HG02763 (cell line): Measurements from ENCODE around the gene BSN.

Experiments
- ATAC-seq: cut with Tn5 transposase; IDR thresholded peaks from one replicate; pipeline ENCODE4 v1.9.1; 2021; ENCODE audit warnings: mild to moderate bottlenecking, moderate library complexity; ENCODE audit not compliant: unreplicated experiment

BSN gene

DNA sequence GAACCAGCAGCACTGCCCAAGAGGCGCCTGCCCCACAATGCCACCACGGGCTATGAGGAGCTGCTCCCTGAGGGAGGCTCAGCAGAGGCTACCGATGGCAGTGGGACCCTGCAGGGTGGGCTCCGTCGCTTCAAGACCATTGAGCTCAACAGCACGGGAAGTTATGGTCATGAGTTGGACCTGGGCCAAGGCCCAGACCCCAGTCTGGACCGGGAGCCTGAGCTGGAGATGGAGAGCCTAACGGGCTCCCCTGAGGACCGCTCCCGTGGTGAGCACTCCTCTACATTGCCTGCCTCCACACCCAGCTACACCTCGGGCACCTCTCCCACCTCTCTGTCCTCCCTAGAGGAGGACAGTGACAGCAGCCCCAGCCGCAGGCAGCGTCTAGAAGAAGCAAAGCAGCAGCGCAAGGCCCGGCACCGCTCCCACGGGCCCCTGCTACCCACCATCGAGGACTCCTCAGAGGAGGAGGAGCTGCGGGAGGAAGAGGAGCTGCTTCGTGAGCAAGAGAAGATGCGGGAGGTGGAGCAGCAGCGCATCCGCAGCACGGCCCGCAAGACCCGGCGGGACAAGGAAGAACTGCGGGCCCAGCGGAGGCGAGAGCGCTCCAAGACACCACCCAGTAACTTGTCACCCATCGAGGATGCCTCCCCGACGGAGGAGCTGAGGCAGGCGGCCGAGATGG, 98.1 kb downstream of the BSN start:
- no peak for ATAC-seq

DNA sequence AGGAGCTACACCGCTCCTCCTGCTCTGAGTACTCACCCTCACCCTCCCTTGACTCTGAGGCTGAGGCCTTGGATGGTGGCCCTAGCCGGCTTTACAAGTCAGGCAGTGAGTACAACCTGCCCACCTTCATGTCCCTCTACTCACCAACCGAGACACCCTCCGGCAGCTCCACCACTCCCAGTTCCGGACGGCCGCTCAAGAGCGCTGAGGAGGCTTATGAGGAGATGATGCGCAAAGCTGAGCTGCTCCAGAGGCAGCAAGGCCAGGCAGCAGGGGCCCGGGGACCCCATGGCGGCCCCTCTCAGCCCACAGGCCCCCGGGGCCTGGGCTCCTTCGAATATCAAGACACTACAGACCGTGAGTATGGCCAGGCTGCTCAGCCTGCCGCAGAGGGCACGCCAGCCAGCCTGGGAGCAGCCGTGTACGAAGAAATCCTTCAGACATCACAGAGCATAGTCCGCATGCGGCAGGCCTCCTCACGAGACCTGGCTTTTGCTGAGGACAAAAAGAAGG, 98.7 kb downstream of the BSN start:
- ATAC-seq, result no peak

DNA sequence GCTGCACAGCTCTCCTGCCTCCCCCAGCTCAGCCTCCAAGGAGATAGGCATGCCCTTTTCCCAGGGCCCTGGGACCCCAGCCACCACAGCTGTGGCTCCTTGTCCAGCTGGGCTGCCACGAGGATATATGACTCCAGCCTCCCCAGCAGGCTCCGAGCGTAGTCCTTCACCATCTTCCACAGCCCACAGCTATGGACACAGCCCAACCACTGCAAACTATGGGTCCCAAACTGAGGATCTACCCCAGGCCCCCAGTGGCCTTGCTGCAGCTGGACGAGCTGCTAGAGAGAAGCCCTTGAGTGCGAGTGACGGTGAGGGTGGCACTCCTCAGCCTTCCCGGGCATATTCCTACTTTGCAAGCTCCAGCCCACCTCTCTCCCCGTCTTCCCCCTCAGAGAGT, 99.3 kb downstream of the BSN start:
- ATAC-seq, result no peak

DNA sequence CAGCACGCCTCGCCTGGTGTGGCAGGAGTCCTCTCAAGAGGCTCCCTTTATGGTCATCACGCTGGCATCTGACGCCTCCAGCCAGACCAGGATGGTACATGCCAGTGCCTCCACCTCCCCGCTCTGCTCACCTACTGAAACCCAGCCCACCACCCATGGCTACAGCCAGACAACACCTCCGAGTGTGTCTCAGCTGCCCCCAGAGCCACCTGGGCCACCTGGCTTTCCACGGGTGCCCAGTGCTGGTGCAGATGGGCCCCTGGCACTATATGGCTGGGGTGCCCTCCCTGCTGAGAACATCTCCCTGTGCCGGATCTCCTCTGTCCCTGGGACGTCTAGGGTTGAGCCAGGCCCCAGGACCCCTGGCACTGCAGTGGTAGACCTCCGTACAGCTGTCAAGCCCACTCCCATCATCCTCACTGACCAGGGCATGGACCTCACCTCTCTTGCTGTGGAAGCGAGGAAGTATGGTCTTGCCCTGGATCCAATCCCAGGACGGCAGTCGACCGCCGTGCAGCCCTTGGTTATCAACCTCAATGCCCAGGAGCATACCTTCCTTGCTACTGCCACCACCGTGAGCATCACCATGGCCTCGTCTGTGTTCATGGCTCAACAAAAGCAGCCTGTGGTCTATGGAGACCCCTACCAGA, 100.0 kb downstream of the BSN start:
- ATAC-seq, result no peak

DNA sequence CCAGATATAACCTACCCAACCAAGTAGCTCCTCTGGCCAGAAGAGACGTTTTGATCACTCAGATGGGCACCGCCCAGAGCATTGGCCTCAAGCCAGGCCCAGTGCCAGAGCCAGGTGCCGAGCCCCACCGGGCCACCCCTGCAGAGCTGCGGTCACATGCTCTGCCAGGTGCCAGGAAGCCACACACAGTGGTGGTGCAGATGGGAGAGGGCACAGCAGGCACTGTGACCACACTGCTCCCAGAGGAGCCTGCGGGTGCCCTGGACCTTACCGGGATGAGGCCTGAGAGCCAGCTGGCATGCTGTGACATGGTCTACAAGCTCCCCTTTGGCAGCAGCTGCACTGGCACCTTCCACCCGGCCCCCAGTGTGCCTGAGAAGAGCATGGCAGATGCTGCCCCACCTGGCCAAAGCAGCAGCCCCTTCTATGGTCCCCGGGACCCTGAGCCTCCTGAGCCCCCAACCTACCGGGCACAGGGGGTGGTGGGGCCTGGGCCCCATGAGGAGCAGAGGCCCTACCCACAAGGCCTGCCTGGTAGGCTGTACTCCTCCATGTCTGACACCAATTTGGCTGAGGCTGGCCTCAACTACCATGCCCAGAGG, 100.8 kb downstream of the BSN start:
- no peak for ATAC-seq

DNA sequence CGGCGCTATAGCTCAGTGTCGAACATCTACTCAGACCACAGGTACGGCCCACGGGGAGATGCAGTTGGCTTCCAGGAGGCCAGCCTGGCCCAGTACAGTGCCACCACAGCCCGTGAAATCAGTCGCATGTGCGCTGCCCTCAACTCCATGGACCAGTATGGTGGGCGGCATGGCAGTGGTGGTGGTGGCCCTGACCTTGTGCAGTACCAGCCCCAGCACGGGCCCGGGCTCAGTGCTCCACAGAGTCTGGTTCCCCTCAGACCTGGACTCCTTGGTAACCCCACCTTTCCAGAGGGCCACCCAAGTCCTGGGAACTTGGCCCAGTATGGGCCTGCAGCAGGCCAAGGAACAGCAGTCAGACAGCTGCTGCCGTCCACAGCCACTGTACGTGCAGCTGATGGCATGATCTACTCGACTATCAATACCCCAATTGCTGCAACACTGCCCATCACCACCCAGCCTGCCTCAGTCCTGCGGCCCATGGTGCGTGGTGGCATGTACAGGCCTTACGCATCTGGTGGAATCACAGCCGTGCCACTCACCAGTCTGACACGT, 101.5 kb downstream of the BSN start:
- no peak for ATAC-seq

DNA sequence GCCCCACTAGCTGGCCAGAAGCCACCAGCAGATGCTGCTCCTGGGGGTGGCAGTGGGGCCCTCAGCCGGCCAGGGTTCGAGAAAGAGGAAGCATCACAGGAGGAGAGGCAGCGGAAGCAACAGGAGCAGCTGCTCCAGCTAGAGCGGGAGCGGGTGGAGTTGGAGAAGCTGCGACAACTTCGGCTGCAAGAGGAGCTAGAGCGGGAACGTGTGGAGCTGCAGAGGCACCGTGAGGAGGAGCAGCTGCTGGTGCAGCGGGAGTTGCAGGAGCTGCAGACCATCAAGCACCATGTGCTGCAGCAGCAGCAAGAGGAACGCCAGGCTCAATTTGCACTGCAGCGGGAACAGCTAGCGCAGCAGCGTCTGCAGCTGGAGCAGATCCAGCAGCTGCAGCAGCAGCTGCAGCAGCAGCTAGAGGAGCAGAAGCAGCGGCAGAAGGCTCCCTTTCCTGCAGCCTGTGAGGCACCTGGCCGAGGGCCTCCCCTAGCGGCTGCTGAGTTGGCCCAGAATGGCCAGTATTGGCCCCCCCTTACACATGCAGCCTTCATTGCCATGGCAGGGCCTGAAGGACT, 102.3 kb downstream of the BSN start:
- ATAC-seq, result no peak

DNA sequence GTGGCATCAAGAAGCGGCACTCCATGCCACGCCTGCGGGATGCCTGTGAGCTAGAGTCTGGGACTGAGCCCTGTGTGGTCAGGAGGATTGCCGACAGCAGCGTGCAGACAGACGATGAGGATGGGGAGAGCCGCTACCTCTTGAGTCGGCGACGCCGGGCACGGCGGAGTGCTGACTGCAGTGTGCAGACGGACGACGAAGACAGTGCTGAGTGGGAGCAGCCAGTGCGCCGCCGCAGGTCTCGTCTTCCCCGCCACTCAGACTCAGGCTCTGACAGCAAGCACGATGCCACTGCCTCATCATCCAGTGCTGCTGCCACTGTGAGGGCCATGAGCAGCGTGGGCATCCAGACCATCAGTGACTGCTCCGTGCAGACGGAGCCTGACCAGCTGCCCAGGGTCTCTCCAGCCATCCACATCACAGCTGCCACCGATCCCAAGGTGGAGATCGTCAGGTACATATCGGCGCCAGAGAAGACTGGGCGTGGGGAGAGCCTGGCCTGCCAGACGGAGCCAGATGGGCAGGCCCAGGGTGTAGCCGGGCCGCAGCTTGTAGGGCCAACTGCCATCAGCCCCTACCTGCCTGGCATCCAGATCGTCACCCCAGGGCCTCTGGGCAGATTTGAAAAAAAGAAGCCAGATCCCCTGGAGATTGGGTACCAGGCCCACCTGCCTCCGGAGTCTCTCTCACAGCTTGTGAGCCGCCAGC, 103.1 kb downstream of the BSN start:
- ATAC-seq, result no peak

DNA sequence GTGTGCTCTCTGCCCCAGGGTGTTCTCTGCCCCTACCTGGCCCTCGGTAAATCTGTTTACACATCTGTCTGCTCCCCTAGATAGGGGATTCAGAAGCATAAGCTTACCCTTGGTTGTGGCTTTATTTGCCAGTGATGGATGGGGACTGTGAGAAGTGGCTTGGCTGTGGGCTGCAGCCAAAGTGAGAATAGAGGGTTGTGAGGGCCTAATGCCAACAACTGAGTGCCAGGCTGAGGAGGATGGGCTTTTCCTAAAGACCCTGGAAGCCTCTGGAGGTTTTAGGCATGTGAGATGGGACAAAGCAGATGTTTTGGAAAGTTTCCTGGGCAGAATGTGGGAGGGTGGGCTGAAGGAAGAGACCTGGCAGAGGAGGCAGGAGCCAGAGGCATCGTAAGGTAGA, 104.4 kb downstream of the BSN start:
- ATAC-seq, result no peak

DNA sequence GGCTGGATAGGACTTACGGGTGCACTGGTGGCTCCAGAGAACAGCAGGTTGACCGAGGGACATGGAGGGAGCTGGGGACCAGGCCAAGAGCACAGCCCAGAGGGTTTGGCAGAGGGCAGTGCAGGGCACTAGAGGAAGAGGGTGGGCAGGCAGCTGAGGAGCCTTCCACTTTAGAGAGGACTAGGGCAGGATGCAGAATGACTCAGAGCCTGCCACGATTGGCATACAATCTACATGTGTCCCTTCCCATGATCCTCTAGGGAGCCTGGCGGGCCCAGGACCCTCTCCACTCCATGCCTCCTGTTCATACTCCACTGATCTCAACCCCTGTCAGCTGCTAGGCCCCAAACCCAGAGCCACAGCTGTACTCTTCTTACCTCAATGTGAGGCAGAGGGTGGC, 105.5 kb downstream of the BSN start:
- ATAC-seq, result no peak

DNA sequence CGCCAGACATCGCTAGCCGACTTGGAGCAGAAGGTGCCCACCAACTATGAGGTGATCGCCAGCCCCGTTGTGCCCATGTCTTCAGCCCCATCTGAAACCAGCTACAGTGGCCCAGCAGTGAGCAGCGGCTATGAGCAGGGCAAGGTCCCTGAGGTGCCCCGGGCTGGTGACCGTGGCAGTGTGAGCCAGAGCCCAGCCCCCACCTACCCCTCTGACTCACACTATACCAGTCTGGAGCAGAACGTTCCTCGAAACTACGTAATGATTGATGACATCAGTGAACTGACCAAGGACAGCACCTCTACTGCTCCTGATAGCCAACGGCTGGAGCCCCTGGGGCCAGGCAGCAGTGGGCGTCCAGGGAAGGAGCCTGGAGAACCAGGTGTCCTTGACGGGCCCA, 107.0 kb downstream of the BSN start:
- ATAC-seq, result no peak

DNA sequence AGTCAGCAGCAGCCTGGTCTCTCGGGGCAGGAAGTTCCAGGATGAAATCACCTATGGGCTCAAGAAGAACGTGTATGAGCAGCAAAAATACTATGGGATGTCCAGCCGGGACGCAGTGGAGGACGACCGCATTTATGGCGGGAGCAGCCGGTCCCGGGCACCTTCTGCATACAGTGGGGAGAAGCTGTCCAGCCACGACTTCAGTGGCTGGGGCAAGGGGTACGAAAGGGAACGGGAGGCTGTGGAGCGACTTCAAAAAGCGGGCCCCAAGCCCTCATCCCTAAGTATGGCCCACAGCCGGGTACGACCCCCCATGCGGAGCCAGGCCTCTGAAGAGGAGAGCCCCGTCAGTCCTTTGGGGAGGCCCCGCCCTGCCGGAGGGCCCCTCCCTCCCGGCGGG, 107.7 kb downstream of the BSN start:
- no peak for ATAC-seq

DNA sequence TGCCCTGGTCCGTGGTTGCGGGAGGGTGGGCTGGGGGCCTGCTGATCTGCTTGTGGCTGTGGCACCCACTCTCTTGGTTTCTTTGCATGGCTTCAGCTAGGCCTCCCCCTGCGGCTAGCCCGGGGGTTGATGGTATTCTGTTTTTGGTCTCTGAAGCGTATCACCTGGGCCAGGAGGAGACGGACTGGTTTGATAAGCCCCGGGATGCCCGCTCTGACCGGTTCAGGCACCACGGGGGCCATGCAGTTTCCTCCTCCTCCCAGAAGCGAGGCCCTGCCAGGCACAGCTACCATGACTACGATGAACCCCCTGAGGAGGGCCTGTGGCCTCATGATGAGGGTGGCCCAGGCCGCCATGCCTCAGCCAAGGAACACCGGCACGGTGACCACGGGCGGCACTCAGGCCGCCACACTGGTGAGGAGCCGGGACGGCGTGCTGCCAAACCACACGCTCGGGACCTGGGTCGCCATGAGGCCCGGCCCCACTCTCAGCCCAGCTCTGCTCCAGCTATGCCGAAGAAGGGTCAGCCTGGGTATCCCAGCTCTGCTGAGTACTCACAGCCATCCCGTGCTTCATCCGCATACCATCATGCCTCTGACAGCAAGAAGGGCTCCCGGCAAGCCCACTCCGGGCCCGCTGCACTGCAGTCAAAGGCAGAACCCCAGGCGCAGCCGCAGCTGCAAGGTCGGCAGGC, 108.6 kb downstream of the BSN start:
- no peak for ATAC-seq

DNA sequence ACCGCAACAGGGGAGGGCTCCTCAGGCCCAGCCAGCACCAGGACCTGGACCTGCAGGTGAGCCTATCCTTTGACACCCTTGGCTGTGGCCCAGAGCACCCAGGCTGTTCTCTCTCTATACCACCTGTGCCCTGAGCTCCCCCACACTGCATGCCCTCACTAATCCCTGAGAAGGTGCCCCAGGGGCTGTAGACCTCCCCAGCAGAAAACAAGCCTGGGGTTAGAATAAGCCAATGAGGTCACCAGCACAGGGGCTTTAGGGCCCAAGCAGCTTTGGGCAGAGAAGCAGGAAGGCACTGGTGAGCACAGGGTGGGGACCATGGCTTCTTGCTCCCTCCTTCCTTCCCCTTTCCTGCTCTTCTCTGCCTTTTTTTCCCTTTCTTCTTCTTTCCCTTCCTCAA, 109.6 kb downstream of the BSN start:
- ATAC-seq, result no peak

DNA sequence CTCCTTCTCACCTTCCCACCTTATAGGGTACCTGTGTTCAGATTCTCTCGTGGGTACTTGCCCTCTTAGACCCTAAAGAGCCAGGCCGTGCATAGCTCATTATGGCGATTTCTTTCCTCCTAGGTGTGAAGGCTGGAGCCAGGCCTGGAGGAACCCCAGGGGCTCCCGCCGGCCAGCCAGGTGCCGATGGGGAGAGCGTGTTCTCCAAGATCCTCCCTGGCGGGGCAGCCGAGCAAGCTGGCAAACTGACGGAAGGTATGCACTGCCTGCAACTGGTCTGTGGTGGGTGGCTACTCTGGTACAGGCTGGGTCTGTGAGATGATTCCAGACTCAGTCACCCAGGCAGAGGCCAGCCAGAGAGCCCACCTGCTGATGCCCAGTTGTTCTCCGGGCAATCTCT, 110.0 kb downstream of the BSN start:
- no peak for ATAC-seq

DNA sequence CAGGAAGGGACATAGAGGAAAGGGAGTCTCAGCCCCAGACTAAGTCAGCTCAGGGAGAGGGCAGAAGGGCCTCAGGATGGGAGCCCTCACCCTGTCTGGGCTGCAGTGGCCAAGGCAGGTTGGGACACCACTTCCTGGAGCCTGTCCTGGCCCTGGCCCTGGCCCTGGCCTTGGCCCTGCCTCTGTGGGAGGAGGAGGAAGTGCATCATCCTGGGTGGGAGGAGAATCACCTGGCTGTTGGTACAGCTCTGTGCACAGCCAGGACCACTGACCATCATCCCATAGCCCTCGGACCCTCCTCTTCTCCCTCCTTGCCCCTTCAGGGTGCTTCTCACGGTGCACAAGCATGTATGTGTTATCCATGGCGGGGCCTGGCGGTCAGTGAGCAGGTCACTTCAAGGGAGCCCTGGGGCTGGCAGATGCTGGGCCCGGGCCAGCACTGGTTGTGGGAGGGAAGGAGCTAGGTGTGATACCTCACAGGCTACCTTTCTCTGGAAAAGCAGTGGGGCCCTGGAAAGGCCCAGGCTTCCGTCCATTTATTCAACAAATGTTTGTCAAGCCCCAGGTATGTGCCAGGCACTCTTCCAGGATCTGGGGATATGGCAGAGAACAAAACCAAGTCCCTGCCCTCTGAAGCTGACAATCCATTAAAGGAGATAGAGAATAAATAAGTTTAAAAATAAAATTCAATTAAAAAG, 111.7 kb downstream of the BSN start:
- no peak for ATAC-seq

DNA sequence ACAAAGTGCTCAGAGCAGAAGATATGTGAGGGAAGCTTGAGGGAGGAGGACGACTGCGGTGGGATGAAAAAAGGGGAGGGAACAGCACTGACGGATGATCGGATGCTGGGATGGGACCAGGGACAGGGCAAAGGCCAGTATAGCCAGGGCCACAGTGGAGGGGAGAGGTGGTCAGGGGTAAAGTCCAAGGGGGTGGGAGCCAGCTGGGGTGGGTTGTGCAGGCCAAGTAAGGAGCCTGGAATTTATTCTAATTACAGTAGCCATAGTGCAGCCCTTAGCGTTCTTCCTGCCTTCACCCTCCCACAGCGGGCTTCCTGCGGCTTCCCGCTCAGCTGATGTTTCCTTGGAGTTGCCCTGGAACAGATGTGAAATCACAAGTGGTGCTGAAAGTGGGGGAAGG, 112.3 kb downstream of the BSN start:
- no peak for ATAC-seq

DNA sequence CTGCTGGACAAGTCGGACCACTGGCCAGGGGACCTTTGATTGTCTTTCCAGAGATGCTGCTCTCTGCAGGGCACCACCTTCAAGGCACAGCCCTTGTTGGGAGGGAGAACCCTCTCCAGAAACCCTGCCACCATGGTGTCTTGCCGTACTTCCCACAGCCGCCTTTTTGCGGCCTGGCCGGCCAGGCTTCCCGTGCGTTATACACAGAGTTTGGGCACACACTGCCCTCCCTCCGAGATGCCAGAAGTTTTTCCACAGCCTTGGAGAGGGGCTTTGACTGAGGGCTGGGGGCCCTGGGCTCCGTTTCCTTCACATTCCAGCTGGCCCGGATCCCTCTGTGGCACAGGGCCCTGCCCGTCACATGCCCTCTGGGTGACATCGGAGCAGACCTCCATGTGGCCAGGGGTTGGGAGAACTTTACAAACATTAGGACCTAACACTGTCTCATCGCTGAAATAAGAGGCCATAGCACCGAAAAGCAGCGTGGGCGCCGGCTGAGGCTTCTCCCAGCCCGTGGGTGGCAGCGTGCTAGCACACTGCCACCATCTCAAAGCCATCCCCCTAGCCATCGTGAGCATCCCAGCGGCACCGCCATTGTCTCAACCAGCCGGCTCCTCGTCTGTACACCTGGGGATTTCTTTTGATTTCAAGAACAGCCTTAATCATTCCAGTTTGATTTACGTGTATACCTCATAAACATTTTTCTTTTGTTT, 113.6 kb downstream of the BSN start:
- no peak for ATAC-seq

DNA sequence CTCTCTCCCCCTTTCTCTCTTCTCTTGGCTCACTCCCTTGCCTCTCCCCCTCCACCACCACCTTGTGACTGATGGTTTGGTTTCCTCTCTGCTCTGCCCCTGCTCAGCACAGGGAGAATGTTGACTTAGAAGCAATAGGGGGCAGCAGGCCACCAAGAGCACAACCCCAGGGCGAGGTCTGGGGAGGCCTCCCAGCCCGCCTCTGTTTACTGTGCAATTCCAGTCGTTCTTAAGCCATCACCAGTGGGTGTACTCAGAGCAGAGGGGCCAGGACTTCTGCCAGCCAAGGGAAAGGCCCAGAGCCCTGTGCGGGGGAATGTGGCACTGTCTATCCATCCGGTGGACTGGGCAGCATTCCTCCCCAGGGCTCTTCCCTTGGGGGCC, 114.1 kb downstream of the BSN start:
- no peak for ATAC-seq
